HEK293 (cell line): Measurements from ENCODE around the gene BCAN.

ENCODE experiments used
- CTCF ChIA-PET: fragments of 350-600 bp; formaldehyde crosslinking; extraction: SDS; loops from one replicate; lab custom pipeline; 2021; ENCODE audit warnings: antibody characterized with exemption; lab: Yijun Ruan, JAX
- POLR2A ChIA-PET: fragments of 300-600 bp; formaldehyde crosslinking; extraction: SDS; loops from one replicate; lab custom pipeline; 2020; ENCODE audit warnings: antibody characterized with exemption, inconsistent platforms; lab: Yijun Ruan, JAX
- H3K27ac ChIP-seq: fragments of 200-500 bp; sonication (Bioruptor generic); 2 replicates; pipeline ENCODE4 v1.5.1; 2014; ENCODE audit warnings: low read depth, low read length, control low read depth, inconsistent platforms; ENCODE audit errors: extremely low read depth
- H3K36me3 ChIP-seq, 2 experiments: fragments of 200-500 bp in 1 of 2; sonication (Bioruptor generic) in 1 of 2; 1 replicate in 1 of 2; 2 replicates in 1 of 2; pipeline ENCODE4 v1.5.1; 2014 to 2017; ENCODE audit warnings: inconsistent platforms in 2 of 2, low read length in 2 of 2; ENCODE audit not compliant: control insufficient read depth in 2 of 2, insufficient read depth in 1 of 2
- H3K4me1 ChIP-seq: fragments of 200-500 bp; sonication (Bioruptor generic); 2 replicates; pipeline ENCODE4 v1.5.1; 2014; ENCODE audit warnings: mild to moderate bottlenecking, low read length, inconsistent platforms; ENCODE audit not compliant: control insufficient read depth, insufficient read depth
- H3K4me3 ChIP-seq: 2 replicates; pipeline ENCODE4 v1.5.1; 2011; ENCODE audit warnings: low read depth, mild to moderate bottlenecking, control low read depth, low read length, moderate library complexity
- H3K9me3 ChIP-seq: fragments of 200-500 bp; sonication (Bioruptor generic); 2 replicates; pipeline ENCODE4 v1.5.1; 2014; ENCODE audit warnings: low read depth, low read length, inconsistent platforms; ENCODE audit not compliant: control insufficient read depth, insufficient read depth
- ATF2 ChIP-seq: fragments of 450-650 bp; formaldehyde crosslinking; IDR thresholded peaks from 2 replicates; pipeline ENCODE4 v1.5.1; 2016; ENCODE audit warnings: missing biosample characterization, missing genetic modification characterization, low read depth
- EGR2 ChIP-seq: fragments of 450-650 bp; formaldehyde crosslinking; IDR thresholded peaks from 2 replicates; pipeline ENCODE4 v1.5.1; 2016; ENCODE audit warnings: low read depth, missing biosample characterization, missing genetic modification characterization
- GLIS1 ChIP-seq: fragments of 450-650 bp; formaldehyde crosslinking; IDR thresholded peaks from 2 replicates; pipeline ENCODE4 v1.5.1; 2016; ENCODE audit warnings: missing biosample characterization, missing genetic modification characterization
- KLF16 ChIP-seq: fragments of 450-650 bp; formaldehyde crosslinking; IDR thresholded peaks from 2 replicates; pipeline ENCODE4 v1.5.1; 2017; ENCODE audit warnings: missing biosample characterization, missing genetic modification characterization
- WT1 ChIP-seq: fragments of 450-650 bp; formaldehyde crosslinking; IDR thresholded peaks from 2 replicates; pipeline ENCODE4 v1.5.1; 2016; ENCODE audit warnings: missing biosample characterization, missing genetic modification characterization
- ZBTB10 ChIP-seq: fragments of 450-650 bp; formaldehyde crosslinking; IDR thresholded peaks from 2 replicates; pipeline ENCODE4 v1.5.1; 2016; ENCODE audit warnings: missing biosample characterization, missing genetic modification characterization
- ZBTB8A ChIP-seq: fragments of 450-650 bp; formaldehyde crosslinking; IDR thresholded peaks from 2 replicates; pipeline ENCODE4 v1.5.1; 2016; ENCODE audit warnings: missing biosample characterization, missing genetic modification characterization
- ZIC2 ChIP-seq: fragments of 450-650 bp; formaldehyde crosslinking; IDR thresholded peaks from 2 replicates; pipeline ENCODE4 v1.5.1; 2016; ENCODE audit warnings: missing biosample characterization, missing genetic modification characterization
- ZNF133 ChIP-seq: fragments of 450-650 bp; formaldehyde crosslinking; IDR thresholded peaks from 2 replicates; pipeline ENCODE4 v1.5.1; 2016; ENCODE audit warnings: missing biosample characterization, missing genetic modification characterization
- ZNF140 ChIP-seq: fragments of 450-650 bp; formaldehyde crosslinking; IDR thresholded peaks from 2 replicates; pipeline ENCODE4 v1.5.1; 2016; ENCODE audit warnings: missing biosample characterization, missing genetic modification characterization
- ZNF223 ChIP-seq: fragments of 450-650 bp; formaldehyde crosslinking; IDR thresholded peaks from 2 replicates; pipeline ENCODE4 v1.5.1; 2016; ENCODE audit warnings: missing biosample characterization, missing genetic modification characterization
- ZNF366 ChIP-seq: fragments of 450-650 bp; formaldehyde crosslinking; conservative IDR thresholded peaks from 2 replicates; pipeline ENCODE4 v1.5.1; 2016; ENCODE audit warnings: missing biosample characterization, missing genetic modification characterization
- ZNF398 ChIP-seq: fragments of 450-650 bp; formaldehyde crosslinking; IDR thresholded peaks from 2 replicates; pipeline ENCODE4 v1.5.1; 2017; ENCODE audit warnings: missing biosample characterization, missing genetic modification characterization
- ZNF416 ChIP-seq: fragments of 450-650 bp; formaldehyde crosslinking; IDR thresholded peaks from 2 replicates; pipeline ENCODE4 v1.5.1; 2016; ENCODE audit warnings: missing biosample characterization, missing genetic modification characterization
- ZNF629 ChIP-seq: fragments of 450-650 bp; formaldehyde crosslinking; IDR thresholded peaks from 2 replicates; pipeline ENCODE4 v1.5.1; 2017; ENCODE audit warnings: missing biosample characterization, missing genetic modification characterization
- ZNF645 ChIP-seq: fragments of 450-650 bp; formaldehyde crosslinking; IDR thresholded peaks from 2 replicates; pipeline ENCODE4; 2016; ENCODE audit warnings: missing biosample characterization, missing genetic modification characterization
- ZNF777 ChIP-seq: fragments of 450-650 bp; formaldehyde crosslinking; IDR thresholded peaks from 2 replicates; pipeline ENCODE4 v1.5.1; 2017; ENCODE audit warnings: missing biosample characterization, missing genetic modification characterization, borderline replicate concordance
- TF ChIP-seq, protein P1 (sequence below): fragments of 450-650 bp; formaldehyde crosslinking; IDR thresholded peaks from 2 replicates; pipeline ENCODE4 v1.5.1; 2016; ENCODE audit warnings: missing biosample characterization, missing genetic modification characterization
- TF ChIP-seq, protein P2 (sequence below): fragments of 450-650 bp; formaldehyde crosslinking; IDR thresholded peaks from 2 replicates; pipeline ENCODE4 v1.5.1; 2016; ENCODE audit warnings: missing biosample characterization, missing genetic modification characterization
- TF ChIP-seq, protein P3 (sequence below): fragments of 450-650 bp; formaldehyde crosslinking; IDR thresholded peaks from 2 replicates; pipeline ENCODE4 v1.5.1; 2017; ENCODE audit warnings: missing biosample characterization, missing genetic modification characterization
- TF ChIP-seq, protein P4 (sequence below): fragments of 450-650 bp; formaldehyde crosslinking; optimal IDR thresholded peaks from 2 replicates; pipeline ENCODE3; 2016; ENCODE audit warnings: missing biosample characterization, mild to moderate bottlenecking, missing genetic modification characterization

BCAN gene

DNA sequence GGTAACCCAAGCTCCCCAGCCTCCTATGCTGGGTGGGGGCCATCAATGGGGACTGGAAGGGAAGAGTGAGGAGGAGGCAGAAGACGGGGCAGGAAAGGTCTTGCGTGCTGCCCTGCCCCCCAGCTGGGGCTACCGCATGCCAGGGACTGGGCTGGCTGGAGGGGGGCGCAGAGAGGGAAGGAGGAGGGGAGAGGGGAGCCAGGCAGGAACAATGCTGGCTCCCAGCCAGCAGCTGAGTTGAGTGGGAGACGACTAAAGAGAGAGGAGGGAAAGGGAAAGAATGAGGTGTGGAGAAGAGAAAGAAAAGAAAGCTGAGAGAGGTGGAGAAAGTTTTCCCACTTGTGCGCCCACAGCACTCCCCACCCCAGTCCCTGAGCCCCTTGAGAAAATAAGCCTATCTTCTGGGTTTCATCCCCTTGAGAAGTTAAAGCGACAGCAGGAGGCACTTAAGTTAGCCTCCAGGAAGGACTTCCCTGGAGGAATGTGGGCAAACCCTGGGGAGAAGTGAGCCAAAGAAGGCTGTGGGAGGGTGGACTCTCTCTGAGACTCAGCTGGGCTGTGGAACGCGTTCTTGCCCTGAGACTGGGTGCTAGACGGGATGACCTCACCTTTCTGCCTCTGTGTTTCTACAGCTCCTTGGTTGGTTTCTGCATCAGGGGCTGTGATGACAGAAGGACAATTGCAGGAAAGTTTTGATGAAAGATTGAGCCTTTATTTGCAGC is 48.2 kb downstream of the BCAN start:
- H3K9me3 ChIP-seq: no peaks in the 10 kb centered on the region
- no peaks in the 10 kb centered on the region for H3K36me3 ChIP-seq
- POLR2A ChIA-PET: interaction anchor here (0.6 to 3.9 kb wide), 14 partner anchors 14 to 238 kb away, joined by 3 to 44 read pairs (median 6); partner anchors contain the start of genes CRABP2, ISG20L2, METTL25B and MRPL24
- no peak overlapping the region; the same call in 1 of the 2 replicates for H3K27ac ChIP-seq
- H3K4me3 ChIP-seq: no peak overlapping the region
- H3K4me1 ChIP-seq: peaks cover 16% of the 10 kb centered on the region
- CTCF ChIA-PET: interaction anchor here (0.6 to 21.1 kb wide), 50 partner anchors 13 to 244 kb away, joined by 3 to 579 read pairs (median 8); partner anchors contain the start of genes CRABP2, HAPLN2, HDGF and INSRR
- peak; percentile 84; the same call in 1 of the 2 replicates for TF ChIP-seq ATF2 (tag by site-specific recombination)
- TF ChIP-seq ZNF133 (tag by site-specific recombination): peak; percentile 50; the same call in 1 of the 2 replicates
- TF ChIP-seq ZBTB8A (tag by site-specific recombination): 0 out of 2 replicates have a peak, but pooled peaks have one; percentile 15
- peak; percentile 41 for TF ChIP-seq ZNF366 (tag by site-specific recombination)
- TF ChIP-seq ZNF223 (tag by site-specific recombination): peak; percentile 79
- peak; percentile 49; the same call in 1 of the 2 replicates for TF ChIP-seq ZBTB10
- TF ChIP-seq EGR2 (tag by site-specific recombination): peak; percentile 61
- peak; percentile 60 for TF ChIP-seq ZIC2 (tag by site-specific recombination)
- TF ChIP-seq ZNF777 (tag by site-specific recombination): peak; percentile 33; the same call in 1 of the 2 replicates
- peak; percentile 75 for TF ChIP-seq GLIS1 (tag by site-specific recombination)
- peak; percentile 20; the same call in 1 of the 2 replicates for TF ChIP-seq ZNF629 (tag by site-specific recombination)
- TF ChIP-seq, protein P1, sequence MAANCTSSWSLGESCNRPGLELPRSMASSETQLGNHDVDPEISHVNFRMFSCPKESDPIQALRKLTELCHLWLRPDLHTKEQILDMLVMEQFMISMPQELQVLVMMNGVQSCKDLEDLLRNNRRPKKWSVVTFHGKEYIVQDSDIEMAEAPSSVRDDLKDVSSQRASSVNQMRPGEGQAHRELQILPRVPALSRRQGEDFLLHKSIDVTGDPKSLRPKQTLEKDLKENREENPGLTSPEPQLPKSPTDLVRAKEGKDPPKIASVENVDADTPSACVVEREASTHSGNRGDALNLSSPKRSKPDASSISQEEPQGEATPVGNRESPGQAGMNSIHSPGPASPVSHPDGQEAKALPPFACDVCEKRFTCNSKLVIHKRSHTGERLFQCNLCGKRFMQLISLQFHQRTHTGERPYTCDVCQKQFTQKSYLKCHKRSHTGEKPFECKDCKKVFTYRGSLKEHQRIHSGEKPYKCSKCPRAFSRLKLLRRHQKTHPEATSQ (tag by site-specific recombination): 0 out of 2 replicates have a peak, but pooled peaks have one; percentile 10
- no peak for TF ChIP-seq WT1
- 0 out of 2 replicates have a peak, but pooled peaks have one; percentile 25 for TF ChIP-seq ZNF645 (tag by site-specific recombination)
- TF ChIP-seq ZNF416 (tag by site-specific recombination): no peak
- TF ChIP-seq KLF16: no peak
- TF ChIP-seq ZNF140 (tag by site-specific recombination): no peak
- TF ChIP-seq, protein P2, sequence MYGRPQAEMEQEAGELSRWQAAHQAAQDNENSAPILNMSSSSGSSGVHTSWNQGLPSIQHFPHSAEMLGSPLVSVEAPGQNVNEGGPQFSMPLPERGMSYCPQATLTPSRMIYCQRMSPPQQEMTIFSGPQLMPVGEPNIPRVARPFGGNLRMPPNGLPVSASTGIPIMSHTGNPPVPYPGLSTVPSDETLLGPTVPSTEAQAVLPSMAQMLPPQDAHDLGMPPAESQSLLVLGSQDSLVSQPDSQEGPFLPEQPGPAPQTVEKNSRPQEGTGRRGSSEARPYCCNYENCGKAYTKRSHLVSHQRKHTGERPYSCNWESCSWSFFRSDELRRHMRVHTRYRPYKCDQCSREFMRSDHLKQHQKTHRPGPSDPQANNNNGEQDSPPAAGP: 0 out of 2 replicates have a peak, but pooled peaks have one; percentile 43
- TF ChIP-seq, protein P3, sequence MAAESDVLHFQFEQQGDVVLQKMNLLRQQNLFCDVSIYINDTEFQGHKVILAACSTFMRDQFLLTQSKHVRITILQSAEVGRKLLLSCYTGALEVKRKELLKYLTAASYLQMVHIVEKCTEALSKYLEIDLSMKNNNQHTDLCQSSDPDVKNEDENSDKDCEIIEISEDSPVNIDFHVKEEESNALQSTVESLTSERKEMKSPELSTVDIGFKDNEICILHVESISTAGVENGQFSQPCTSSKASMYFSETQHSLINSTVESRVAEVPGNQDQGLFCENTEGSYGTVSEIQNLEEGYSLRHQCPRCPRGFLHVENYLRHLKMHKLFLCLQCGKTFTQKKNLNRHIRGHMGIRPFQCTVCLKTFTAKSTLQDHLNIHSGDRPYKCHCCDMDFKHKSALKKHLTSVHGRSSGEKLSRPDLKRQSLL: no peak
- TF ChIP-seq, protein P4, sequence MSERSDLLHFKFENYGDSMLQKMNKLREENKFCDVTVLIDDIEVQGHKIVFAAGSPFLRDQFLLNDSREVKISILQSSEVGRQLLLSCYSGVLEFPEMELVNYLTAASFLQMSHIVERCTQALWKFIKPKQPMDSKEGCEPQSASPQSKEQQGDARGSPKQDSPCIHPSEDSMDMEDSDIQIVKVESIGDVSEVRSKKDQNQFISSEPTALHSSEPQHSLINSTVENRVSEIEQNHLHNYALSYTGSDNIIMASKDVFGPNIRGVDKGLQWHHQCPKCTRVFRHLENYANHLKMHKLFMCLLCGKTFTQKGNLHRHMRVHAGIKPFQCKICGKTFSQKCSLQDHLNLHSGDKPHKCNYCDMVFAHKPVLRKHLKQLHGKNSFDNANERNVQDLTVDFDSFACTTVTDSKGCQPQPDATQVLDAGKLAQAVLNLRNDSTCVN (tag by site-specific recombination): peak; percentile 6
- peak; percentile 97 for TF ChIP-seq ZNF398 (tag by site-specific recombination)
